ENCODE results near the gene TRIM68.

DNA sequence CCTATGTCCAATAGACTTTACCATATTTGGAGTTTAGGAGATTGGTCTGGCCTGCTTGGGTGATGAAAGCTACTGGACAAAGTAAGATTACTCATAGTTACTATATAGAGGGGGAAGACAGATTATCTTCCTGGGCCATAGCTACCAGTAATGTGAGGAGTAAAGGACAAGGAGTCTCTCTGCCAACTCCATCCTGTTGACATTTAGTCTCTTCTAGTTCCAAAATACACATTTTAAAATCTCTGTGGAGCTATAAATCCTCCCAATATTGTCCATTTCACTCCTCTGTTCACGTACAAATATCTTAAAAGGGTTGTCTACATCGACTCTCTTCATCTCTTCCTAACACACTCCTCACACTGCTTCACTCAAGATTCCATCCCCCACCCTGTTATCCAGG lies 28.1 kb upstream of the TRIM68 start:
- TF ChIP-seq, protein P1, sequence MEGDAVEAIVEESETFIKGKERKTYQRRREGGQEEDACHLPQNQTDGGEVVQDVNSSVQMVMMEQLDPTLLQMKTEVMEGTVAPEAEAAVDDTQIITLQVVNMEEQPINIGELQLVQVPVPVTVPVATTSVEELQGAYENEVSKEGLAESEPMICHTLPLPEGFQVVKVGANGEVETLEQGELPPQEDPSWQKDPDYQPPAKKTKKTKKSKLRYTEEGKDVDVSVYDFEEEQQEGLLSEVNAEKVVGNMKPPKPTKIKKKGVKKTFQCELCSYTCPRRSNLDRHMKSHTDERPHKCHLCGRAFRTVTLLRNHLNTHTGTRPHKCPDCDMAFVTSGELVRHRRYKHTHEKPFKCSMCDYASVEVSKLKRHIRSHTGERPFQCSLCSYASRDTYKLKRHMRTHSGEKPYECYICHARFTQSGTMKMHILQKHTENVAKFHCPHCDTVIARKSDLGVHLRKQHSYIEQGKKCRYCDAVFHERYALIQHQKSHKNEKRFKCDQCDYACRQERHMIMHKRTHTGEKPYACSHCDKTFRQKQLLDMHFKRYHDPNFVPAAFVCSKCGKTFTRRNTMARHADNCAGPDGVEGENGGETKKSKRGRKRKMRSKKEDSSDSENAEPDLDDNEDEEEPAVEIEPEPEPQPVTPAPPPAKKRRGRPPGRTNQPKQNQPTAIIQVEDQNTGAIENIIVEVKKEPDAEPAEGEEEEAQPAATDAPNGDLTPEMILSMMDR (IDR thresholded peaks at IDR 0.05; ENCODE audit: insufficient read depth, low read depth, low read length) = no peak
- TF ChIP-seq EZH2 (IDR thresholded peaks at IDR 0.05; ENCODE audit: insufficient read depth, low read length) = no peak

Measured in astrocyte (in vitro differentiated cells and primary cell).